HepG2 (cell line): ENCODE measurements around the gene FAM89B. TPM values are rescaled to one million over a fixed set of nuclear protein-coding genes. Genes with fewer than 3 reads are reported as not detected.

Experiments
- ATAC-seq: fragments of 200-7000 bp; cut with Tn5 transposase; 3 replicates; pipeline ENCODE4 v1.9.1; 2020; ENCODE audit warnings: mild to moderate bottlenecking, moderate library complexity
- BruUV-seq: library from RNA; stranded (reverse); fragments of 400-500 nt; replicated peaks from 2 replicates; lab custom pipeline; 2021; lab: Mats Ljungman, UMichigan
- CTCF ChIA-PET: fragments of 300-600 bp; formaldehyde crosslinking; extraction: SDS; loops from one replicate; lab custom pipeline; 2021; ENCODE audit warnings: low total read pairs, inconsistent platforms, low intra/inter-chr PET ratio; lab: Yijun Ruan, JAX
- POLR2A ChIA-PET: fragments of 350-600 bp; sonication (Branson Sonifier 250); formaldehyde crosslinking; loops from one replicate; lab custom pipeline; 2020; ENCODE audit warnings: antibody characterized with exemption, inconsistent platforms; lab: Yijun Ruan, JAX
- DNase-seq: peaks from one replicate; pipeline ENCODE4 v3.0.0-alpha.2; 2015; ENCODE audit warnings: low spot score
- FAIRE-seq: peaks from 3 replicates; lab custom pipeline; 2011; peaks lifted over from hg19 to GRCh38; lab: Jason Lieb, UNC
- H2AFZ ChIP-seq: one replicate; pipeline ENCODE4 v1.6.1; 2011; ENCODE audit warnings: low read length, inconsistent platforms
- H3K27ac ChIP-seq: fragments of 300-600 bp; 3 replicates; pipeline ENCODE4 v1.8.0; 2011; ENCODE audit warnings: mixed run types, mild to moderate bottlenecking, mixed read lengths, low read length, inconsistent platforms; ENCODE audit not compliant: insufficient read depth; ENCODE audit errors: extremely low read length
- H3K27me3 ChIP-seq, 2 experiments: fragments of 200-600 bp in 1 of 2; 2 replicates in 1 of 2; 3 replicates in 1 of 2; pipeline versions ENCODE4 v1.6.0 to v1.8.0; 2011; ENCODE audit warnings: low read length in 2 of 2, mild to moderate bottlenecking in 2 of 2, moderate library complexity in 2 of 2, inconsistent platforms in 1 of 2; ENCODE audit not compliant: insufficient read depth in 2 of 2, control insufficient read depth in 1 of 2
- H3K36me3 ChIP-seq, 2 experiments: fragments of 200-600 bp in 1 of 2; replicated peaks in 1 of 2; 2 replicates in 1 of 2; 3 replicates in 1 of 2; pipeline versions ENCODE4 v1.5.1 to v1.8.0; 2011; ENCODE audit warnings: low read length in 2 of 2, inconsistent platforms in 1 of 2; ENCODE audit not compliant: insufficient read depth in 2 of 2, control insufficient read depth in 1 of 2
- H3K4me1 ChIP-seq: 2 replicates; pipeline ENCODE4 v1.5.1; 2012; ENCODE audit warnings: low read length, inconsistent platforms; ENCODE audit not compliant: insufficient read depth
- H3K4me2 ChIP-seq: 2 replicates; pipeline ENCODE4 v1.6.0; 2011; ENCODE audit warnings: low read depth, low read length, inconsistent platforms
- H3K4me3 ChIP-seq, 3 experiments: fragments of 200-600 bp in 1 of 3; sonication (generic), shearing (Covaris generic) in 1 of 3; replicated peaks in 1 of 3; 2 replicates each; pipeline ENCODE4 v1.5.1; 2011 to 2016; ENCODE audit warnings: low read length in 3 of 3, inconsistent platforms in 2 of 3, low read depth in 2 of 3, mild to moderate bottlenecking in 2 of 3, control low read depth in 1 of 3, mixed read lengths in 1 of 3; ENCODE audit not compliant: insufficient read depth in 1 of 3
- H3K79me2 ChIP-seq: one replicate; pipeline ENCODE4 v1.6.1; 2011; ENCODE audit warnings: low read length, inconsistent platforms; ENCODE audit not compliant: insufficient read depth
- H3K9ac ChIP-seq: 2 replicates; pipeline ENCODE4 v1.6.0; 2011; ENCODE audit warnings: mild to moderate bottlenecking, low read depth, low read length, inconsistent platforms; ENCODE audit not compliant: insufficient read depth
- H3K9me3 ChIP-seq: 2 replicates; pipeline ENCODE4 v1.5.1; 2012; ENCODE audit warnings: mild to moderate bottlenecking, low read length
- H4K20me1 ChIP-seq: 2 replicates; pipeline ENCODE4 v1.6.0; 2011; ENCODE audit warnings: inconsistent platforms, mild to moderate bottlenecking, low read length, moderate library complexity; ENCODE audit not compliant: insufficient read depth
- GATA4 ChIP-seq: sonication (generic); IDR thresholded peaks from 2 replicates; pipeline ENCODE4 v1.6.1; 2016; ENCODE audit warnings: antibody characterized with exemption, low read depth, borderline replicate concordance
- KDM5B ChIP-seq: sonication (generic); formaldehyde crosslinking; IDR thresholded peaks from 2 replicates; pipeline ENCODE4 v1.4.0; 2020; ENCODE audit warnings: missing genetic modification reagents, mild to moderate bottlenecking, borderline replicate concordance
- PCBP1 ChIP-seq: fragments of 200-400 bp; formaldehyde crosslinking; IDR thresholded peaks from 2 replicates; pipeline ENCODE4 v1.6.1; 2017; ENCODE audit warnings: mild to moderate bottlenecking, low read depth, low read length, borderline replicate concordance
- RAD51 ChIP-seq: fragments of 450-650 bp; IDR thresholded peaks from 2 replicates; pipeline ENCODE4 v1.6.1; 2016; ENCODE audit warnings: borderline replicate concordance
- WGBS: methylation state at CpG from one replicate; pipeline ENCODE4 v1.1.6; 2017; ENCODE audit warnings: low lambda C conversion rate; 5-methylcytosine and 5-hydroxymethylcytosine counted together
- in situ Hi-C: cut with HindIII; loops from 2 replicates; pipeline ENCODE4 v1.10.0; 2017; ENCODE audit warnings: low pct_unique_long_range_greater_than_20kb; ENCODE audit not compliant: extremely low pct_ligation_motif_present
- intact Hi-C: fragments of 100-400 bp; cut with micrococcal nuclease; formaldehyde crosslinking; loops from one replicate; pipeline ENCODE4 v1.10.0; 2022; ENCODE audit not compliant: unreplicated experiment
- polyA plus RNA-seq, 8 experiments: library from polyadenylated mRNA; depleted of rRNA in 3 of 8; stranded (reverse) in 7 of 8; unstranded in 1 of 8; fragments of >200 nt; fragmentation: Illumina TruSeq in 4 of 8; extraction: Trizol in 4 of 8; gene quantifications; 2 replicates each; pipeline versions ENCODE4 v1.2.1 to v1.2.3, GENCODE V29; 2011 to 2016; ENCODE audit warnings: low read depth in 4 of 8, missing spikeins in 1 of 8, mixed read lengths in 1 of 8; ENCODE audit not compliant: insufficient read depth in 1 of 8
- total RNA-seq, 5 experiments: library from RNA; depleted of rRNA; stranded (reverse); fragments of >200 nt; fragmentation: Illumina TruSeq; extraction: Trizol; gene quantifications; 2 replicates each; pipeline ENCODE4 v1.2.3, GENCODE V29; 2016; ENCODE audit warnings: low read depth in 1 of 5
- TF ChIP-seq, protein P1 (sequence below): conservative IDR thresholded peaks from 2 replicates; pipeline ENCODE4 v1.6.1; 2018; ENCODE audit warnings: missing genetic modification reagents
- TF ChIP-seq, protein P2 (sequence below): sonication (generic); formaldehyde crosslinking; IDR thresholded peaks from 2 replicates; pipeline ENCODE4 v1.5.0; 2020; ENCODE audit warnings: missing genetic modification reagents, mild to moderate bottlenecking, borderline replicate concordance

FAM89B gene
- total and polyA plus RNA-seq, 2 of the 13 experiments (the other 11 are each of a cell fraction or from before 2014, with no cell fraction given), result 5.7 to 8.0 TPM

DNA sequence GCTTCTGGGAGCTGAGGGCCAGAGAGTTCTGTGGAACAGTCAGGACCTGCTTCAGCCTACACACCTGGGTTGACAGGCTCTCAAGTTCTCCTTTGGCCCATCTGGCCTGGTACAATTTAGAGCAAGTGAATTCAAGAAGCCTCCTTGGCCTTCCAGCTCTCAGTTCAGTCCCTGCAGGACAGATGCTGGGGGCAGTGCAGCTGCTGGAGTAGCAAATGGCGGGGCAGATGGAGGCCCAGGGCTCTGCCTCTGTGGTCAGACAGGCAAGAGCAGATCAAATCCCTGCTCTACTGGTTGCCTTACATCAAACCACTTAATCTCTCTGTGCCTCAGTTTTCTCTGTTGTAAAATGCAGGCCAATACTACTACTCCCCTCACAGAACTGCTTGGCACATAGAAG, 31.9 kb downstream of the FAM89B start:
- 100% methylated on average over 1 of the region's 1 CpG for WGBS
- intact Hi-C loops, result no loop called here
- DNase-seq (no peak), FAIRE-seq (no peak), ATAC-seq (no peak)
- H3K4me2 ChIP-seq, result no peak overlapping the region
- H3K9me3 ChIP-seq, result no peaks in the 10 kb centered on the region
- H3K9ac ChIP-seq, result no peak overlapping the region
- no peak for TF ChIP-seq KDM5B (CRISPR knock-in tag)
- no peak for TF ChIP-seq GATA4
- TF ChIP-seq, protein P1, sequence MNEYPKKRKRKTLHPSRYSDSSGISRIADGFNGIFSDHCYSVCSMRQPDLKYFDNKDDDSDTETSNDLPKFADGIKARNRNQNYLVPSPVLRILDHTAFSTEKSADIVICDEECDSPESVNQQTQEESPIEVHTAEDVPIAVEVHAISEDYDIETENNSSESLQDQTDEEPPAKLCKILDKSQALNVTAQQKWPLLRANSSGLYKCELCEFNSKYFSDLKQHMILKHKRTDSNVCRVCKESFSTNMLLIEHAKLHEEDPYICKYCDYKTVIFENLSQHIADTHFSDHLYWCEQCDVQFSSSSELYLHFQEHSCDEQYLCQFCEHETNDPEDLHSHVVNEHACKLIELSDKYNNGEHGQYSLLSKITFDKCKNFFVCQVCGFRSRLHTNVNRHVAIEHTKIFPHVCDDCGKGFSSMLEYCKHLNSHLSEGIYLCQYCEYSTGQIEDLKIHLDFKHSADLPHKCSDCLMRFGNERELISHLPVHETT (CRISPR knock-in tag), result no peak
- no peak for TF ChIP-seq PCBP1
- TF ChIP-seq RAD51, result no peak
- TF ChIP-seq, protein P2, sequence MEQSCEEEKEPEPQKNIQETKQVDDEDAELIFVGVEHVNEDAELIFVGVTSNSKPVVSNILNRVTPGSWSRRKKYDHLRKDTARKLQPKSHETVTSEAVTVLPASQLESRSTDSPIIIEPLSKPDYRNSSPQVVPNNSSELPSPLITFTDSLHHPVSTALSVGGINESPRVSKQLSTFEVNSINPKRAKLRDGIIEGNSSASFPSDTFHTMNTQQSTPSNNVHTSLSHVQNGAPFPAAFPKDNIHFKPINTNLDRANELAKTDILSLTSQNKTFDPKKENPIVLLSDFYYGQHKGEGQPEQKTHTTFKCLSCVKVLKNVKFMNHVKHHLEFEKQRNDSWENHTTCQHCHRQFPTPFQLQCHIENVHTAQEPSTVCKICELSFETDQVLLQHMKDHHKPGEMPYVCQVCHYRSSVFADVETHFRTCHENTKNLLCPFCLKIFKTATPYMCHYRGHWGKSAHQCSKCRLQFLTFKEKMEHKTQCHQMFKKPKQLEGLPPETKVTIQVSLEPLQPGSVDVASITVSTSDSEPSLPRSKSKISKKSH (CRISPR knock-in tag), result no peak
- H3K27ac ChIP-seq, result no peak overlapping the region
- peaks cover 23 to 55% of the 10 kb centered on the region in 2 experiments for H3K36me3 ChIP-seq
- H3K79me2 ChIP-seq, result no peaks in the 10 kb centered on the region
- ChIA-PET CTCF (no interaction called here), POLR2A (interaction anchor here (0.6 to 6.0 kb wide), 6 partner anchors 9 to 44 kb away, joined by 3 to 47 read pairs (median 6); partner anchors contain the start of genes FAM89B, KCNK7, MAP3K11 and PCNX3)
- H3K27me3 ChIP-seq, result no peaks in the 10 kb centered on the region
- no peak overlapping the region for H3K4me3 ChIP-seq
- in situ Hi-C loops, result no loop called here
- H2AFZ ChIP-seq, result no peak overlapping the region
- H4K20me1 ChIP-seq, result no peaks in the 10 kb centered on the region; the same call in 1 of the 2 replicates
- BruUV-seq, result TSS peak; percentile 6
- H3K4me1 ChIP-seq, result no peaks in the 10 kb centered on the region
